ENCODE results near the gene TSPAN11.
"Not testable (repeated sequence)": the region's sequence is repeated elsewhere in the genome, so short reads cannot be mapped to it uniquely, and the experiment has no call there.

TSPAN11 gene

DNA sequence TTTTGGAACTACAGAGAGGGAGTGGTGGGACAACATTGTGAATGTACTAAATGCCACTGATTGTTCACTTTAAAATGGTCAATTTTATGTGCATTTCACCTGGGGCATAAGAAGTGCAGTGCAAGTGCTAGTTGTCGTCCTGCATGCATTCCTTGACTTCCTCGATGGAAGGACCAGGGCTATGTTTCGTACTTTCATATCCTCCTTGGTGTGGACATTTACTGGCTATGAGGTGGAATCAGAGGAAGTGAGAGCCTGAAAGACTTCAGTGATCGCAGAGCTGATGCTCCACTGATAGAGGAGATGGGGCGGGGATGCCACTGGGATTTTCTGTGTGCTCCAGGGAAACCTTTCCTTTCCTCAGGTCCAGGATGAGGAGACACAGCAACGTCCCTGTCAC is 93.0 kb downstream of the TSPAN11 start:
- no peak for DNase-seq (ENCODE audit: low read depth in 2 of 2)

DNA sequence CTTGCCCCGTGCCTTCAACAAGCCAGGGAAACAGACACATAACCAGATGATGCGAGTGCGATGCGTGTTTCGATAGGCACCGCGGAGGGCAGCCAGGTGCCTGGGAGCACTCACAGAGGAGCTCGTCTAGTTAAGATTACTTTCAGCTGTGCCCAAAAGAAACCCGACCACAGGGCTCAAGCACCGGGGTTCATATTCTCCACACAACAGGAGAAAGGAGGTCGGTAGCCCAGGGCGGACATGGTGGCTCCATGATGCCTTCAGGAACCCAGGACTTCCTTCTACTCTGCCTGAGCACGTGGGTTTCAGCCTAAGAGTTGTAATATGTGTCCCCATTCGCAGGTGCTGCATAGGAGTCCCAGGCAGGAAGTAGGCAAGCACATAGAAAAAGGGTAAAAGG is 93.4 kb downstream of the TSPAN11 start:
- DNase-seq (ENCODE audit: low read depth in 2 of 2), result no peak

GRCh38 chr12:31020385-31021166 is 94.0 kb downstream of the TSPAN11 start:
- DNase-seq (ENCODE audit: low read depth in 2 of 2), result no peak

DNA sequence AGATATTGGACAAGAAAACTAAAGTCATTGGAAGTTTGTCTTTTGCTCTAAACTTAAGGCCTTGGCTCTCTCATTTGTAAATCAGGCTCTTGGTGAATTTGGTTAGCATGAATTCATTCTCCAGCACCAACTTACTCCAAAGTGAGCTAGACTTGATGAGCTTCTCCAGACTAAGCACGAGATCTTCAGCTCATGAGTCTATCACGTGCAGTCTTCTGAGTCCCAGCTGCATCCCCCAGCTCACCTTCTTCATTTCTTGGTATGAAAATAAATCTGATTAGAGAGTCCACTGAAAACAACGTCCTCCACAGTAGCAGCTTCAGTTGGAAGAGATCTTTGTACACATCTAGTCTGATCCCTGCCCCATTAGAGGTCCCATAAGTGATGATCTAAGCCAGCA is 94.6 kb downstream of the TSPAN11 start:
- no peak for DNase-seq (ENCODE audit: low read depth in 2 of 2)

GRCh38 chr12:31021809-31022494 is 95.4 kb downstream of the TSPAN11 start:
- DNase-seq (ENCODE audit: low read depth in 2 of 2), result no peak

DNA sequence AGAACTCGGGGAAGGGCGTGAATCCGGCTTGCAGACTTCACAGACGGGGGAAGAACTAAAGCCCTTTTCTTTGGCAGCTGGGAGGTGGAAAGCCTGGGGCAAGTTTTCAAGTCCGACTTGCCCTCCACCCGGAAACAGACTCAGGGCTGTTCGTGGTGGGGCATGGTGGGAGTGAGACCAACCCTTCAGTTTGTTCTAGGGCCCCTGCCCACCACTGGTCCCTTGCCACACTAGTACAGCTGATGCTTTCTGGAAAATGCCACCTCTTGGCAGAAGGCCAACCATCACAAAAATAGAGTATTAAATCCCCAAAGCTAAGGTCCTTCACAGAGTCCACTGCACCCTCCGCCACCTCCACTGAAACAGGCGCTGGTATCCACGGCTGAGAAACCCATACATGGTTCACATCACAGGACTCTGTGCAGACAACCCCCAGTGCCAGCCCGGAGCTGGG is 96.8 kb downstream of the TSPAN11 start:
- no peak for DNase-seq (ENCODE audit: low read depth in 2 of 2)

GRCh38 chr12:31026202-31026601 is 99.7 kb downstream of the TSPAN11 start:
- no peak for DNase-seq (ENCODE audit: low read depth in 2 of 2)

- DNase-seq (ENCODE audit: low read depth in 2 of 2), result not testable (repeated sequence)
Observed at GRCh38 chr12:31027006-31027405, 100.5 kb downstream of the TSPAN11 start.

DNA sequence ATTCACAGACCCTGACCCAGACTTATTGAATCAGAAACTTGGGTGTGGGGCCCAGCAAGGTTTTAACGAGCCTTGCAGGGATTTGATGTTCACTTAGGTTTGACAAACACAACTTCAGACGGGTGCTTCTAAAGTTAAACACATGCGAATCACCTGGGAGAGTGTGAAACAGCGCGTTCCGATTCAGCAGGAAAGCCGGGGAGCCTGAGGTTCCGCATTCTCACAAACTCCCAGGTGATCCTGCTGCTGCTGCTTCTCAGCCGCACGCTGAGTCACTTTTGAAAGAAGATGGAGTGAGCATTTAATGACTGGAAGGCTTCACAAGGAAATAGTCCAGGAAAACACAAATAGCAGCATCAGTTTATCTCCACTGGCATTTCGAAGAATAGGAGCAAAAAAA is 102.9 kb downstream of the TSPAN11 start:
- DNase-seq (ENCODE audit: low read depth in 2 of 2), result no peak

GRCh38 chr12:31029916-31030562 is 103.5 kb downstream of the TSPAN11 start:
- no peak for DNase-seq (ENCODE audit: low read depth in 2 of 2)

DNA sequence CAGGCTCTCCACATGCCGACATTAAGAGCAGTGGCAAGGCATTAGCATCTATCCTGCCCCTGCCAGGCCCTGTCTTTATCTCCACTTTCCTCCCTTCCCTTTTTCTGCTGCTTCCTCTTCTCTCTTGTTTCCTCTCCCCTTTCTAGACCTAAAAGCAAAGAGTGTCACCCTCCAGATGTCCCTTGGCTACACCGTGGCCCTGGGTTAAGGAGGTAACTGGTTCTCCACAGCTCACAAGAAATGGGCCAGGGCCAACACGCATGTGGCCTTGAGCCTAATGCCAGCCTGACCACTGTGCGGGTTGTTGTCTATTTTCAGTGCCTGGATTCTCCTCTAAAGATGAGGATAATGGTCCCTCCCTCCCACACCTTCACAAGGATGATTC is 105.4 kb downstream of the TSPAN11 start:
- no peak for DNase-seq (ENCODE audit: low read depth in 2 of 2)

DNA sequence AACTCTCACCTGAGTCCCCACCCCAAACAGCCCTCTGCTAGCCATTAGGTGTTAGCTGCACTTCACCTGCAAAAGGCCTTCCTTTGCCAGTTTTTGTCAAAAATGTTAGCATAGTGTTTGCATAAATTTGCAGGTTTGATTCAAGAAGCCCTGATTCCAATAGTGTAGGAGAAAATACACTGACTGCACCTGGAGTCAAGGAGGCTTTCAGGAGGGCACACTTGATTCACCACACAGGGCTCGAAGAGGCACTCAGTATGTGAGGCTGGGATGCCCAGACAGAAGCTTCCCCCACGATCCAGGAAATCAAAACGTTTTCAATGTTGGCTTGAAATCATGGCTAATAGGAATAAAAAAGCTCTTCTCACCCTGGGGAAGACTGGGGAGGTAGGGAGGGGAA is 106.6 kb downstream of the TSPAN11 start:
- DNase-seq (ENCODE audit: low read depth in 2 of 2), result no peak

GRCh38 chr12:31033681-31034080 is 107.1 kb downstream of the TSPAN11 start:
- no peak for DNase-seq (ENCODE audit: low read depth in 2 of 2)

- no peak for DNase-seq (ENCODE audit: low read depth in 2 of 2)
Observed at GRCh38 chr12:31034372-31034771, 107.8 kb downstream of the TSPAN11 start.

DNA sequence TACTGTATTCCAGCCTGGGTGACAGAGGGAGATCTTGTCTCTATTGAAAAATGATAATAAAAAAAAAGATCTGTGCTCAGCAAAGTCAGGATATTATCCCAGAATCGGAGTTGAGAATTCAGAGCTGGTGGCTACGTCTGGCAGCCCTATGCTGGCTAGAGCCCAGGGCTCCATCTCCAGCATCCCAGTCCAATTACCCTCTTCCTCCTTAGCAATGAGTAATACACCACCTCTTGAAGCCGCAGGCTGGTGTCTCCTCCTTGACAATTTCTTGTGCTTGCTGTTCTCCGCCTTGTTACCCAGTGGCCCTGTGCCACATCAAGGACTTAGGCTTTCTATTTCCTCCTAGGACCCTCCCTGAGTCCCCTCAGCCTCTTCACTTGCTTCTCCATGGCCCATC is 108.7 kb downstream of the TSPAN11 start:
- no peak for DNase-seq (ENCODE audit: low read depth in 2 of 2)

GRCh38 chr12:31035967-31036665 is 109.6 kb downstream of the TSPAN11 start:
- DNase-seq (ENCODE audit: low read depth in 2 of 2), result no peak

- DNase-seq (ENCODE audit: low read depth in 2 of 2), result no peak
Observed at GRCh38 chr12:31037028-31037427, 110.5 kb downstream of the TSPAN11 start.

DNA sequence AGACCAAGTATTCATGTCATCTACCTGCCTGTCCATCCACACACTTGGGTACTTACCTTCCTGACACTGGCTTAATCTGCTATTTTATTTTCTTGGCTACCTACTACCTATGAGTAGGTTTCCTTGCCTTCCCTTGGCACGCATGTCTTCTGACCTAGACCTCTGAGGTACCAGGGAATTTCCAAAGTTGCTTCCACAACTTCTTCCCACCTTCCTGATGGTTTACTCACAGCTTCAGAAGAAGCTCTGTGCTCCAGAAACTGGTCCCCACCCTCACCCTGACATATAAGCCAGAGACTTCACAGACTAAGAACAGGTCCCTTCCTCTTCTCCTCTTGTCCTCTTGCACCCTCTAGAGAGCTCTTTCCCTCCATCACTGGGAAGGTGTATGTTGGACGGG is 111.4 kb downstream of the TSPAN11 start:
- no peak for DNase-seq (ENCODE audit: low read depth in 2 of 2)

DNA sequence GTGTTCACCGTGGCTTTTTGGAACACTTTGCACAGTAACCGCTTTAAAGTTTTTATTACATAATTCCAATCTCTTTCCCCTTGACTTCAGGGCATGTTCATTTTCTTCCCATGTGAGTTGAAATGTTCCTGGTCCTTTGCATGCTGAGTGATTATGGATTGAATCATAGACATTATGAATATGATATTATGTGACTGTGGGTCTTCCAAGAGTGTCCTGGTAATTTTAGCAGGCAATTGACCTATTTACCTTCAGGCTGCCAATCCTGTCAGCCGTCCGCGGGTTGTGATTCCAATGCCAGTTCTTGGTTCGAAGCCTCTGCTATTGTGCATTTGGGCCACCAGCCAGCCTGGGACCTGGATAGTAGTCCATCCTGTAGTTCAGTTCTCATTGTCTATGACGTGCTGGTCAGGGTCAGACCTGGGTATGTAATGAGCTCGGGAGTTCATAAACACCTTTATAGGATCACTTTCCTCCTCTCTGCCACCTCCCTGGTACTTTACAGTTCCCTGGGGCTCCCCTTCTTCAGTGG is 114.6 kb downstream of the TSPAN11 start:
- no peak for DNase-seq (ENCODE audit: low read depth in 2 of 2)

Data from stimulated activated CD8-positive, alpha-beta memory T cell treated with anti-CD3 and anti-CD28 coated beads, Interleukin-2, amount 100 ng/mL, for 48 hours (primary cell).